Activated CD8-positive, alpha-beta memory T cell treated with anti-CD3 and anti-CD28 coated beads for 4 hours (primary cell): ENCODE results near the gene CD74.
"Not testable (repeated sequence)": the region's sequence is repeated elsewhere in the genome, so short reads cannot be mapped to it uniquely, and the experiment has no call there.

Source experiments
- DNase-seq, 2 donors: peaks; one replicate each; pipeline ENCODE4 v3.0.0-alpha.2; 2020; ENCODE audit warnings: low read depth in 2 of 2

Gene CD74

GRCh38 chr5:150441813-150442698 is 29.3 kb upstream of the CD74 start:
- no peak for DNase-seq

GRCh38 chr5:150440948-150441812 is 28.5 kb upstream of the CD74 start:
- DNase-seq, result no peak

GRCh38 chr5:150438873-150439546 is 26.3 kb upstream of the CD74 start:
- DNase-seq, result no peak

- DNase-seq, result peak; percentile 84 to 86
These were observed 23.5 kb upstream of the CD74 start for GRCh38 chr5:150436141-150436680.

GRCh38 chr5:150434464-150434863 is 21.8 kb upstream of the CD74 start:
- no peak for DNase-seq

- DNase-seq, result no peak
These were observed 18.9 kb upstream of the CD74 start for GRCh38 chr5:150431574-150431973.

- no peak for DNase-seq
These were observed 18.3 kb upstream of the CD74 start for GRCh38 chr5:150431048-150431447.

GRCh38 chr5:150429410-150429873 is 16.7 kb upstream of the CD74 start:
- no peak for DNase-seq

- DNase-seq, result no peak
These were observed 16.3 kb upstream of the CD74 start for GRCh38 chr5:150428978-150429377.

- DNase-seq, result no peak
These were observed 15.6 kb upstream of the CD74 start for GRCh38 chr5:150428106-150428876.

- DNase-seq, result not testable (repeated sequence)
These were observed 13.5 kb upstream of the CD74 start for GRCh38 chr5:150426165-150426564.

GRCh38 chr5:150422758-150423157 is 10.0 kb upstream of the CD74 start:
- DNase-seq, result no peak

GRCh38 chr5:150422075-150422474 is 9.4 kb upstream of the CD74 start:
- DNase-seq, result no peak

GRCh38 chr5:150419630-150420270 is 7.0 kb upstream of the CD74 start:
- no peak for DNase-seq

- DNase-seq, result not testable (repeated sequence)
These were observed 1.4 kb upstream of the CD74 start for GRCh38 chr5:150413902-150414790.

GRCh38 chr5:150413176-150413901 is 629 bp upstream of the CD74 start:
- no peak for DNase-seq

- DNase-seq, result peak; percentile 25 to 54
These were observed 1.3 kb downstream of the CD74 start for GRCh38 chr5:150411245-150411979.
